B cell (primary cell): Measurements from ENCODE around the gene ULK4. TPM values are rescaled to one million over a fixed set of nuclear protein-coding genes. Genes with fewer than 3 reads are reported as not detected.

Experiments used
- ATAC-seq: fragments of 200-7000 bp; cut with Tn5 transposase; one replicate; pipeline ENCODE4 v1.10.0; 2021; ENCODE audit warnings: low read depth, mild to moderate bottlenecking, moderate number of reproducible peaks, moderate library complexity
- CTCF ChIA-PET: fragments of 350-600 bp; sonication (Branson Sonifier 250); formaldehyde crosslinking; loops from one replicate; lab custom pipeline; 2021; ENCODE audit warnings: antibody characterized with exemption, inconsistent platforms; lab: Charles Lee
- POLR2A ChIA-PET: fragments of 350-600 bp; sonication (Branson Sonifier 250); formaldehyde crosslinking; loops from one replicate; lab custom pipeline; 2021; ENCODE audit warnings: antibody characterized with exemption; lab: Charles Lee
- DNase-seq: peaks from one replicate; pipeline ENCODE4 v3.0.0; 2013
- H2AFZ ChIP-seq: 2 replicates; pipeline ENCODE4 v1.6.1; 2012; ENCODE audit warnings: mild to moderate bottlenecking, low read depth, low read length; ENCODE audit not compliant: insufficient read depth, poor library complexity, severe bottlenecking
- H3K27ac ChIP-seq, 2 donors: 1 replicate in 1 of 2; 2 replicates in 1 of 2; pipeline ENCODE4 v1.5.1; 2012 to 2013; ENCODE audit warnings: low read length in 2 of 2, mild to moderate bottlenecking in 2 of 2, moderate library complexity in 1 of 2
- H3K27me3 ChIP-seq, 4 experiments: fragments of 200-600 bp in 1 of 4; sonication (generic) in 1 of 4; replicated peaks in 1 of 4; 1 replicate in 2 of 4; 2 replicates in 2 of 4; pipeline versions ENCODE4 v1.6.1 to v1.7.0; 2013 to 2016; ENCODE audit warnings: low read length in 3 of 4, mild to moderate bottlenecking in 2 of 4, mixed read lengths in 1 of 4, moderate library complexity in 1 of 4; ENCODE audit not compliant: insufficient read depth in 4 of 4, control insufficient read depth in 3 of 4; ENCODE audit errors: control extremely low read depth in 1 of 4
- H3K36me3 ChIP-seq, 2 experiments: replicated peaks in 1 of 2; 1 replicate in 1 of 2; 2 replicates in 1 of 2; pipeline versions ENCODE4 v1.6.1 to v1.7.1; 2013; ENCODE audit warnings: low read length in 1 of 2; ENCODE audit not compliant: insufficient read depth in 2 of 2, control insufficient read depth in 1 of 2; ENCODE audit errors: control extremely low read depth in 1 of 2, extremely low read depth in 1 of 2
- H3K4me1 ChIP-seq, 2 donors: fragments of 200-600 bp in 1 of 2; sonication (generic) in 1 of 2; 1 replicate in 1 of 2; 2 replicates in 1 of 2; pipeline versions ENCODE4 v1.5.1 to v1.6.1; 2013 to 2017; ENCODE audit warnings: low read length in 2 of 2; ENCODE audit not compliant: control insufficient read depth in 2 of 2, insufficient read depth in 2 of 2
- H3K4me2 ChIP-seq: replicated peaks from 2 replicates; pipeline ENCODE3; 2012; ENCODE audit warnings: mild to moderate bottlenecking, low read depth, low read length; ENCODE audit not compliant: poor library complexity, severe bottlenecking
- H3K4me3 ChIP-seq, 5 experiments: fragments of 200-600 bp in 1 of 5; sonication (generic) in 1 of 5; 1 replicate in 3 of 5; 2 replicates in 2 of 5; pipeline versions ENCODE4 v1.5.1 to v1.7.0; 2011 to 2016; ENCODE audit warnings: low read length in 4 of 5, mild to moderate bottlenecking in 4 of 5, low read depth in 2 of 5, control low read depth in 1 of 5, moderate library complexity in 1 of 5; ENCODE audit not compliant: insufficient read depth in 1 of 5; ENCODE audit errors: control extremely low read depth in 1 of 5, extremely low read depth in 1 of 5
- H3K79me2 ChIP-seq: fragments of 200-600 bp; sonication (generic); one replicate; pipeline ENCODE4 v1.6.0; 2016; ENCODE audit warnings: low read length; ENCODE audit not compliant: control insufficient read depth, insufficient read depth
- H3K9ac ChIP-seq: fragments of 200-600 bp; sonication (generic); 2 replicates; pipeline ENCODE4 v1.6.1; 2017; ENCODE audit warnings: mild to moderate bottlenecking, low read length, moderate library complexity
- H3K9me3 ChIP-seq, 3 donors: one replicate each; pipeline versions ENCODE4 v1.6.1 to v1.7.1; 2013; ENCODE audit warnings: low read length in 2 of 3; ENCODE audit not compliant: control insufficient read depth in 2 of 3, insufficient read depth in 1 of 3; ENCODE audit errors: control extremely low read depth in 1 of 3
- H4K20me1 ChIP-seq: 2 replicates; pipeline ENCODE4 v1.6.0; 2012; ENCODE audit warnings: mild to moderate bottlenecking, low read length; ENCODE audit not compliant: insufficient read depth, control insufficient read depth, poor library complexity, severe bottlenecking
- H3K27ac Mint-ChIP-seq: one replicate; pipeline ENCODE4 v1.8.0; 2021; ENCODE audit warnings: mixed read lengths
- H3K27me3 Mint-ChIP-seq: one replicate; pipeline ENCODE4 v1.8.0; 2021; ENCODE audit warnings: mixed read lengths
- H3K4me1 Mint-ChIP-seq: one replicate; pipeline ENCODE4 v1.8.0; 2021; ENCODE audit warnings: mixed read lengths
- H3K4me3 Mint-ChIP-seq: one replicate; pipeline ENCODE4 v1.8.0; 2021; ENCODE audit warnings: mixed read lengths
- H3K9me3 Mint-ChIP-seq: one replicate; pipeline ENCODE4 v1.8.0; 2022; ENCODE audit warnings: mixed read lengths; ENCODE audit not compliant: insufficient read depth
- EZH2 ChIP-seq: IDR thresholded peaks from 2 replicates; pipeline ENCODE4 v1.6.1; 2012; ENCODE audit warnings: borderline replicate concordance, low read depth, mild to moderate bottlenecking, moderate library complexity, low read length; ENCODE audit not compliant: insufficient read depth, poor library complexity, severe bottlenecking
- WGBS: methylation state at CpG from one replicate; pipeline ENCODE4 v1.1.5; 2013; ENCODE audit warnings: missing lambda C conversion rate; ENCODE audit not compliant: insufficient coverage; 5-methylcytosine and 5-hydroxymethylcytosine counted together
- intact Hi-C: fragments of 100-400 bp; cut with micrococcal nuclease; formaldehyde crosslinking; loops from one replicate; pipeline ENCODE4 v1.10.0; 2022
- polyA plus RNA-seq: library from polyadenylated mRNA; depleted of rRNA; stranded (reverse); fragments of >200 nt; gene quantifications from 2 replicates; pipeline ENCODE4 v1.2.3, GENCODE V29; 2012
- total RNA-seq, 2 donors: library from RNA; stranded (reverse); fragments of 120-200 nt in 1 of 2; gene quantifications; 1 replicate in 1 of 2; 2 replicates in 1 of 2; pipeline versions ENCODE4 v1.2.3 to v1.2.4, GENCODE V29; 2013 to 2022
- TF ChIP-seq, protein P1 (sequence below): fragments of 200-600 bp; IDR thresholded peaks from one replicate; pipeline ENCODE4 v1.8.0; 2022; ENCODE audit warnings: antibody characterized with exemption, mild to moderate bottlenecking

Gene ULK4
- total and polyA plus RNA-seq, 2 donors (not counting 1 experiment from before 2014, with no cell fraction given) = 5.2 to 33.7 TPM

DNA sequence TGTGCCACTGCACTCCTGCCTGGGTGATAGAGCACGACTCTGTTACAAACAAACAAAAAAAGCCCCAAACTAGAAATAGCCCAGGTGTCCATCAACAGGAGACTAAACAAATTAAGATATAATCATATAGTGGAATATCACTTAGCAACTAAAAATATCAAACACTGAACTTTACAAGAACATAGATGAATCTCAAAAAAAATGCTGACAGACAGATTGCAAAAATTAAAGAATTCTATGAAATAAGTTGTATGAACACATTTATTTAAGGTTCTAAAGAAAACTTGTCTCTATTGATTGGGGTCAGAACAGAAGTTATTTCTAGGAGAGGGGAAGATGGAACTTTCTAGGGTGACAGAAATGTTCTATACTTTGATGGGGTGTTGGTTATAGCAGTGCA is 494.4 kb downstream of the ULK4 start:
- H3K27ac ChIP-seq = no peak overlapping the region
- no peak overlapping the region for H2AFZ ChIP-seq
- H3K27ac Mint-ChIP-seq = no peak overlapping the region
- H3K27me3 Mint-ChIP-seq = no peaks in the 10 kb centered on the region
- TF ChIP-seq, protein P1, sequence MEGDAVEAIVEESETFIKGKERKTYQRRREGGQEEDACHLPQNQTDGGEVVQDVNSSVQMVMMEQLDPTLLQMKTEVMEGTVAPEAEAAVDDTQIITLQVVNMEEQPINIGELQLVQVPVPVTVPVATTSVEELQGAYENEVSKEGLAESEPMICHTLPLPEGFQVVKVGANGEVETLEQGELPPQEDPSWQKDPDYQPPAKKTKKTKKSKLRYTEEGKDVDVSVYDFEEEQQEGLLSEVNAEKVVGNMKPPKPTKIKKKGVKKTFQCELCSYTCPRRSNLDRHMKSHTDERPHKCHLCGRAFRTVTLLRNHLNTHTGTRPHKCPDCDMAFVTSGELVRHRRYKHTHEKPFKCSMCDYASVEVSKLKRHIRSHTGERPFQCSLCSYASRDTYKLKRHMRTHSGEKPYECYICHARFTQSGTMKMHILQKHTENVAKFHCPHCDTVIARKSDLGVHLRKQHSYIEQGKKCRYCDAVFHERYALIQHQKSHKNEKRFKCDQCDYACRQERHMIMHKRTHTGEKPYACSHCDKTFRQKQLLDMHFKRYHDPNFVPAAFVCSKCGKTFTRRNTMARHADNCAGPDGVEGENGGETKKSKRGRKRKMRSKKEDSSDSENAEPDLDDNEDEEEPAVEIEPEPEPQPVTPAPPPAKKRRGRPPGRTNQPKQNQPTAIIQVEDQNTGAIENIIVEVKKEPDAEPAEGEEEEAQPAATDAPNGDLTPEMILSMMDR = no peak
- no peak for TF ChIP-seq EZH2
- intact Hi-C loops = no loop called here
- no peaks in the 10 kb centered on the region for H4K20me1 ChIP-seq
- H3K9ac ChIP-seq = no peak overlapping the region
- no peak overlapping the region for H3K4me3 ChIP-seq
- no peak for DNase-seq
- no peak for ATAC-seq
- POLR2A ChIA-PET = no interaction called here
- H3K27me3 ChIP-seq = no peaks in the 10 kb centered on the region
- peaks cover 2 to 9% (median 9%) of the 10 kb centered on the region in 3 donors for H3K9me3 ChIP-seq
- H3K4me1 ChIP-seq = no peaks in the 10 kb centered on the region
- no peak overlapping the region for H3K4me3 Mint-ChIP-seq
- peaks cover 14% of the 10 kb centered on the region for H3K9me3 Mint-ChIP-seq
- WGBS = no CpG with 5 or more reads among the region's 1 CpG
- no peaks in the 10 kb centered on the region for H3K4me1 Mint-ChIP-seq
- H3K79me2 ChIP-seq = no peaks in the 10 kb centered on the region
- H3K36me3 ChIP-seq = no peaks in the 10 kb centered on the region
- H3K4me2 ChIP-seq = no peak overlapping the region
- CTCF ChIA-PET = no interaction called here

DNA sequence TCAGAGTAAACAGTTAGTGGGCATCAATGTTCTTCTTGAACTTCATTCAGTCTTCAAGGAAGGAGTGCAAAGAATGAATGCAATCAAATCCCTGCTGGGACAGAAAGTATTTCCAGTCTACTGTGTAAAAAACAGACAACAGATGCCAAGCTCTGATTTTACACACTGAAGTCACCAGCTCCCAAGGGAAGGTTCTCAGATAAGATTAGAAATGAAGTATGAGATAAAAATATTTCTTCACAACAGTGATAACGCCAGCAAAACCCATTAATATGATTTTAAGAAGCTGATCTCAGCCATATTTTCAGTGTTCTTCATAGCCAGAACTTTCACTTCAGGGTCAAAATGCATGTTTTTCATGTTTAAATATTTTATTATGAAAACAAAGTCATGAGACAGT is 497.0 kb downstream of the ULK4 start:
- POLR2A ChIA-PET = no interaction called here
- no peak for TF ChIP-seq EZH2
- TF ChIP-seq, protein P1 = no peak
- no peaks in the 10 kb centered on the region for H3K4me1 Mint-ChIP-seq
- H3K9me3 ChIP-seq = peaks cover 0 to 4% (median 3%) of the 10 kb centered on the region in 3 donors
- H3K27ac ChIP-seq = no peak overlapping the region
- no peaks in the 10 kb centered on the region for H4K20me1 ChIP-seq
- no peaks in the 10 kb centered on the region for H3K79me2 ChIP-seq
- no CpG with 5 or more reads among the region's 1 CpG for WGBS
- H3K27me3 Mint-ChIP-seq = no peaks in the 10 kb centered on the region
- H2AFZ ChIP-seq = no peak overlapping the region
- no peaks in the 10 kb centered on the region for H3K4me1 ChIP-seq
- H3K4me2 ChIP-seq = no peak overlapping the region
- no peaks in the 10 kb centered on the region for H3K36me3 ChIP-seq
- H3K9me3 Mint-ChIP-seq = peaks cover 4% of the 10 kb centered on the region
- H3K4me3 Mint-ChIP-seq = no peak overlapping the region
- DNase-seq (no peak), ATAC-seq (no peak)
- no peak overlapping the region for H3K27ac Mint-ChIP-seq
- no peaks in the 10 kb centered on the region for H3K27me3 ChIP-seq
- intact Hi-C loops = no loop called here
- H3K9ac ChIP-seq = no peak overlapping the region
- CTCF ChIA-PET = no interaction called here
- no peak overlapping the region for H3K4me3 ChIP-seq
